Measurements from ENCODE around the gene PTGS2.

- TF ChIP-seq TEAD4 (IDR thresholded peaks at IDR 0.05; ENCODE audit: borderline replicate concordance, insufficient read depth) (no peak), POLR2AphosphoS5 (IDR thresholded peaks at IDR 0.05; ENCODE audit: low read depth, low read length) (no peak)
These were observed 51.3 kb downstream of the PTGS2 start for GRCh38 chr1:186628910-186629309.

Data from SK-N-SH (cell line).